Left ventricle myocardium inferior (tissue), 1 donor: Measurements from ENCODE around the gene NCAPH2. TPM values are rescaled to one million over a fixed set of nuclear protein-coding genes. Genes with fewer than 3 reads are reported as not detected.

Experiments used
- DNase-seq: peaks from one replicate; pipeline ENCODE4 v3.0.0-alpha.2; 2020
- H3K27ac ChIP-seq: fragments of 200-600 bp; replicated peaks from 2 replicates; pipeline ENCODE4 v1.8.0; 2021
- H3K27me3 ChIP-seq: fragments of 200-600 bp; 2 replicates; pipeline ENCODE4 v1.8.0; 2021; ENCODE audit warnings: low read depth
- H3K36me3 ChIP-seq: fragments of 200-600 bp; 2 replicates; pipeline ENCODE4 v1.8.0; 2021
- H3K4me1 ChIP-seq: fragments of 200-600 bp; 2 replicates; pipeline ENCODE4 v1.8.0; 2021
- H3K4me3 ChIP-seq: fragments of 200-600 bp; 2 replicates; pipeline ENCODE4 v1.8.0; 2021; ENCODE audit warnings: mild to moderate bottlenecking, moderate library complexity
- H3K9me3 ChIP-seq: fragments of 200-600 bp; replicated peaks from 2 replicates; pipeline ENCODE4 v1.8.0; 2021
- intact Hi-C: fragments of 100-400 bp; cut with micrococcal nuclease; formaldehyde crosslinking; loops from one replicate; pipeline ENCODE4 v1.11.0; 2022
- total RNA-seq: library from RNA; stranded (reverse); fragmentation: NEBNext Ultra II Directional; extraction: Animal tissue kit (Norgen Biotek cat#: 25700); gene quantifications from one replicate; pipeline ENCODE4 v1.2.1, GENCODE V29; 2021
- TF ChIP-seq, protein P1 (sequence below): fragments of 200-600 bp; IDR thresholded peaks from 2 replicates; pipeline ENCODE4 v1.8.0; 2021; ENCODE audit warnings: antibody characterized with exemption, mild to moderate bottlenecking, borderline replicate concordance
- donor health status: DM: no; HTN: yes; CAD: no; lungs with severe emphysema.

Gene NCAPH2
- total RNA-seq, 1 donor from 2014 or later: 27.7 TPM

GRCh38 chr22:50571264-50572175 lies 63.5 kb downstream of the NCAPH2 start:
- Histone ChIP-seq H3K36me3 (peaks cover 89% of the 10 kb centered on the region), H3K4me1 (peaks cover 62% of the 10 kb centered on the region), H3K27ac (no peak overlapping the region), H3K9me3 (no peaks in the 10 kb centered on the region), H3K27me3 (no peaks in the 10 kb centered on the region), H3K4me3 (no peak overlapping the region)
- TF ChIP-seq, protein P1, sequence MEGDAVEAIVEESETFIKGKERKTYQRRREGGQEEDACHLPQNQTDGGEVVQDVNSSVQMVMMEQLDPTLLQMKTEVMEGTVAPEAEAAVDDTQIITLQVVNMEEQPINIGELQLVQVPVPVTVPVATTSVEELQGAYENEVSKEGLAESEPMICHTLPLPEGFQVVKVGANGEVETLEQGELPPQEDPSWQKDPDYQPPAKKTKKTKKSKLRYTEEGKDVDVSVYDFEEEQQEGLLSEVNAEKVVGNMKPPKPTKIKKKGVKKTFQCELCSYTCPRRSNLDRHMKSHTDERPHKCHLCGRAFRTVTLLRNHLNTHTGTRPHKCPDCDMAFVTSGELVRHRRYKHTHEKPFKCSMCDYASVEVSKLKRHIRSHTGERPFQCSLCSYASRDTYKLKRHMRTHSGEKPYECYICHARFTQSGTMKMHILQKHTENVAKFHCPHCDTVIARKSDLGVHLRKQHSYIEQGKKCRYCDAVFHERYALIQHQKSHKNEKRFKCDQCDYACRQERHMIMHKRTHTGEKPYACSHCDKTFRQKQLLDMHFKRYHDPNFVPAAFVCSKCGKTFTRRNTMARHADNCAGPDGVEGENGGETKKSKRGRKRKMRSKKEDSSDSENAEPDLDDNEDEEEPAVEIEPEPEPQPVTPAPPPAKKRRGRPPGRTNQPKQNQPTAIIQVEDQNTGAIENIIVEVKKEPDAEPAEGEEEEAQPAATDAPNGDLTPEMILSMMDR: no peak
- intact Hi-C loops: no loop called here
- no peak for DNase-seq

DNA sequence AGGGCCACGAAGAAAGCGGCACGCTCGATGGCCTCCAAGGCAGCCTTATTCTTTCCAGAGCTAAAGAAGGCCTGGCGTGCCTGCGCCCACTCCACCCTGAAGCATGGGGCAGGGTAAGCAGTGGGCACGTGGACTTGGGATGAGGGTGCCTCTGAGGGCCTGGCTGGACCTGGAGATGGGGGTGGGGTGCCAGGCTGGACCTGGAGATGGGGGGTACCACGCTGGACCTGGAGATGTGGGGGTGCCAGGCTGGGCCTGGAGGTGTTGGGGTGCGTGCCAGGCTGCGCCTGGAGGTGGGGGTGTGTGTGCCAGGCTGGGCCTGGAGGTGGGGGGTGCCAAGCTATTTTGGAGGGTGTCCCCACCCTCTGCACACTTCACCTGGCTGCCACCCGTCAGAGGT lies 64.9 kb downstream of the NCAPH2 start:
- H3K9me3 ChIP-seq: no peaks in the 10 kb centered on the region
- no peak overlapping the region for H3K4me3 ChIP-seq
- H3K4me1 ChIP-seq: peaks cover 75% of the 10 kb centered on the region
- TF ChIP-seq, protein P1: no peak
- DNase-seq: no peak
- intact Hi-C loops: no loop called here
- no peak overlapping the region for H3K27ac ChIP-seq
- H3K27me3 ChIP-seq: no peaks in the 10 kb centered on the region
- peaks cover 80% of the 10 kb centered on the region for H3K36me3 ChIP-seq

DNA sequence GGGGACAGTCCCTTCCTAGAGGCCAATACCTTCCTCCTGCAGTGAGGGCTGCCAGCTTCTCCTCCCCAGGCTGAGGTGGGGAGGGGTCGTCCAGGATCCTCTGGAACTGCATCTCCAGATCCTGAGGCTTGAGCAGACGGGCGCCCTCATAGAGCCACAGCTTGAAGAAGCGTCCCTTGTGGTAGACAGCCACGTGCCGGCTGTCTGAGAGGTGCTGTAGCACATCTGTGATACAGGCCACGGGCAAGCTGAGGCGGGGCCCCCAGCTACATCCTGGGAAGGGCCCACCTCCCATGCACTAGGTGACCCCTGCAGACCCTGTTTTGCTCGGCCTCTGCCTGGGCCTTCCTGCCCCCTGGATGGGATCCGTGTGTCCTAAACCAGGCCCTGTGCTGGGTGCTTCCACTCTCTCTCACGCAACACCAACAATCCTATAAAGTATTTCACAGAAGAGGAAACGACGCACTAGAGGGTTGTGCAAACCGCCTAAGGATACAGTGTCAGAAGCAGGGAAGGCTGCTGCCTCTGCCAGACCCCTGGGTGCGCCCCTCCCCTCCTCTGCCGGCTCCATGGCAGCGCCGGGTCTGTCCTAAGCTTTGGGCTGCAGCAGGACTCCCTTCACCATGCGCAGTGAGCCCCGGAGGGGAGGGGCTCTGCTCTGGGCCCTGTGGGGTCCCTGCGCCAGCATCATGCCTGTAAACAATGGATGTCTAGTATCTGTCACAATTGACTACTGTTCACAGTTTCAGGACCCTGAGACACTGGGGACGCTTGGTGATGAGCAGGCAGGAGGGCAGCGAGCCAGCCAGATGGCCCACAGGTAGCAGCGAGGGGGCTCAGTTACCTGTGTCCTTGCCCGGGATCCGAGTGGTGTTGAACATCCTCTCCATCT lies 65.7 kb downstream of the NCAPH2 start:
- Histone ChIP-seq H3K27ac (no peak overlapping the region), H3K27me3 (no peaks in the 10 kb centered on the region), H3K4me3 (no peak overlapping the region), H3K36me3 (peaks cover 73% of the 10 kb centered on the region), H3K9me3 (no peaks in the 10 kb centered on the region), H3K4me1 (peaks cover 83% of the 10 kb centered on the region)
- intact Hi-C loops: no loop called here
- TF ChIP-seq, protein P1: no peak
- no peak for DNase-seq

DNA sequence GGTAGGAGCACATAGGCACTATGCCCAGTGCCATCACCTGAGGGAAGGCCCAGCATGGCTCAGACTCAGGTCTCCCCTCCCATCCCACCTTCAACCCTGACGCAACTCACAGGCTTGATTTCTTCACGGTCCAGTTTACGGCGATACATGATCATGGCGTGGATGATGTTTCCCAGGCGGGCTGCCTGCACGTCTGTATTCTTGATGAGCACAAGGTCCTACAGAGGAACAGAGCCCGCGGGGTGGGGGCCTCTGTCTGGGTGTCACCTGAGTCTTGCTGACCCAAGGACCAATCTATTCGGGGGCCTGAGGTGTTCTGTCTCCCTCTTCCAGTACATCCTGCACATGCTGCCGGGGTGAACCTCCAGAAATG lies 66.3 kb downstream of the NCAPH2 start:
- Histone ChIP-seq H3K4me3 (no peak overlapping the region), H3K4me1 (peaks cover 85% of the 10 kb centered on the region), H3K27ac (no peak overlapping the region), H3K36me3 (peaks cover 67% of the 10 kb centered on the region), H3K9me3 (no peaks in the 10 kb centered on the region), H3K27me3 (no peaks in the 10 kb centered on the region)
- TF ChIP-seq, protein P1: no peak
- no peak for DNase-seq
- intact Hi-C loops: no loop called here

Other genes with a start within 250 kb of the NCAPH2 start
- 17.2 TPM for gene MAPK12, start 246.5 kb upstream of the NCAPH2 start, total RNA-seq
- 7.8 TPM for gene MAPK11, start 237.8 kb upstream of the NCAPH2 start, total RNA-seq
- 50.2 TPM for gene PLXNB2, start 200.6 kb upstream of the NCAPH2 start, total RNA-seq
- gene DENND6B, start 181.2 kb upstream of the NCAPH2 start, total RNA-seq: 1.2 TPM
- 38.6 TPM for gene PPP6R2, start 164.9 kb upstream of the NCAPH2 start, total RNA-seq
- gene SBF1, start 33.2 kb upstream of the NCAPH2 start, total RNA-seq: 55.8 TPM
- gene ADM2, start 26.7 kb upstream of the NCAPH2 start, total RNA-seq: not detected
- not detected for gene MIOX, start 21.4 kb upstream of the NCAPH2 start, total RNA-seq
- 23.4 TPM for gene LMF2, start 522 bp upstream of the NCAPH2 start, total RNA-seq
- not detected for gene SCO2, start 17.4 kb downstream of the NCAPH2 start, total RNA-seq
- gene TYMP, start 21.8 kb downstream of the NCAPH2 start, total RNA-seq: 11.6 TPM
- gene KLHDC7B, start 37.7 kb downstream of the NCAPH2 start, total RNA-seq: not detected
- not detected for gene SYCE3, start 54.7 kb downstream of the NCAPH2 start, total RNA-seq
- 394 TPM for gene CPT1B, start 70.2 kb downstream of the NCAPH2 start, total RNA-seq
- gene CHKB, start 74.6 kb downstream of the NCAPH2 start, total RNA-seq: 36.0 TPM
- gene MAPK8IP2, start 92.6 kb downstream of the NCAPH2 start, total RNA-seq: 0.33 TPM
- 23.5 TPM for gene ARSA, start 119.9 kb downstream of the NCAPH2 start, total RNA-seq
- 23.1 TPM for gene SHANK3, start 164.6 kb downstream of the NCAPH2 start, total RNA-seq
- 0.30 TPM for gene ACR, start 230.0 kb downstream of the NCAPH2 start, total RNA-seq